ENCODE data around the gene PPP6R2.

PPP6R2 gene

DNA sequence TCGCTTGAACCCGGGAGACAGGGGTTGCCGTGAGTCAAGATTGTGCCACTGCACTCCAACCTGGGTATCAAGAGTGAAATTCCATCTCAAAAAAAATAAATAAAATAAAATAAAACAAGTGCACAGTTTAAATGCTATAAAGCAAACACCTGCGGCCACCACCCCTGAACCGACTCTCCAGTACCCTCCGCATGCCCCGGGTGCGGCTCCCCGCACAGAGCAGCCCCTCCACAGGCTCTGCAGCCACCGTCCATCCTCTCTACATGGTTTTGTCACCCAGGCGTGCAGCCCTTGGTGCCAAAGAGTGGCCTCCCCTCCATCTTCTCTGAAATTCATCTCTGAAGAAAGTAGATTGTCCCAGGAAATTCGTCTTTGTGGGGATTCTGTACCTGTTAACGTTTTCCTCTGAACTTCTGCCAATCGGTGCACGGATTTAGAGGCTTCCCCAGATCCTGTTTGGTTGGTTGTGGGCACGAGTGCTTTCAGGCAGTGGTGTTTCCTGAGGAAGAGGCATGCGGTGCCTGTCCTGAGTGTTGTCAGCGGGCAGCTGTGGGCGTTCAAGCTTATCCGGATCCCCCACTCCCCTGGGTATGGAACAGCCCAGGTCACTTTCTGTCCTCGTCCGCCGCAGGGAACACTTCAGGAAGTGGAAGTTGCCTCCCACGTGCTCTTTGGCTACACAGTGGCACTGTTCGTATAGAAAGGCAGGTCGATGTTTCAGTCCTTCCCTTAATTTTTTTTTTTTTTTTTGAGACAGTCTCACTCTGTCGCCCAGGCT lies 147.6 kb downstream of the PPP6R2 start:
- no peaks in the 10 kb centered on the region for H3K27me3 ChIP-seq (replicated peaks)
- H3K27ac ChIP-seq: no peak overlapping the region
- no peak overlapping the region for H3K4me3 ChIP-seq (ENCODE audit: low read depth, low read length)
- no peaks in the 10 kb centered on the region for H3K36me3 ChIP-seq (replicated peaks)
- TF ChIP-seq, protein P1, sequence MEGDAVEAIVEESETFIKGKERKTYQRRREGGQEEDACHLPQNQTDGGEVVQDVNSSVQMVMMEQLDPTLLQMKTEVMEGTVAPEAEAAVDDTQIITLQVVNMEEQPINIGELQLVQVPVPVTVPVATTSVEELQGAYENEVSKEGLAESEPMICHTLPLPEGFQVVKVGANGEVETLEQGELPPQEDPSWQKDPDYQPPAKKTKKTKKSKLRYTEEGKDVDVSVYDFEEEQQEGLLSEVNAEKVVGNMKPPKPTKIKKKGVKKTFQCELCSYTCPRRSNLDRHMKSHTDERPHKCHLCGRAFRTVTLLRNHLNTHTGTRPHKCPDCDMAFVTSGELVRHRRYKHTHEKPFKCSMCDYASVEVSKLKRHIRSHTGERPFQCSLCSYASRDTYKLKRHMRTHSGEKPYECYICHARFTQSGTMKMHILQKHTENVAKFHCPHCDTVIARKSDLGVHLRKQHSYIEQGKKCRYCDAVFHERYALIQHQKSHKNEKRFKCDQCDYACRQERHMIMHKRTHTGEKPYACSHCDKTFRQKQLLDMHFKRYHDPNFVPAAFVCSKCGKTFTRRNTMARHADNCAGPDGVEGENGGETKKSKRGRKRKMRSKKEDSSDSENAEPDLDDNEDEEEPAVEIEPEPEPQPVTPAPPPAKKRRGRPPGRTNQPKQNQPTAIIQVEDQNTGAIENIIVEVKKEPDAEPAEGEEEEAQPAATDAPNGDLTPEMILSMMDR (IDR thresholded peaks at IDR 0.05; ENCODE audit: low read depth, low read length, missing control alignments): no peak
- in situ Hi-C loops (cut with HindIII; ENCODE audit: low pct_ligation_motif_present, low sequenced_read_pairs): no loop called here
- no peak for DNase-seq

Measured in brain microvascular endothelial cell (primary cell).